B cell (primary cell): ENCODE data around the gene PLPPR1. TPM values are rescaled to one million over a fixed set of nuclear protein-coding genes. Genes with fewer than 3 reads are reported as not detected.

ENCODE experiments used
- ATAC-seq: fragments of 200-7000 bp; cut with Tn5 transposase; one replicate; pipeline ENCODE4 v1.10.0; 2021; ENCODE audit warnings: low read depth, mild to moderate bottlenecking, moderate number of reproducible peaks, moderate library complexity
- CTCF ChIA-PET: fragments of 350-600 bp; sonication (Branson Sonifier 250); formaldehyde crosslinking; loops from one replicate; lab custom pipeline; 2021; ENCODE audit warnings: antibody characterized with exemption, inconsistent platforms; lab: Charles Lee
- POLR2A ChIA-PET: fragments of 350-600 bp; sonication (Branson Sonifier 250); formaldehyde crosslinking; loops from one replicate; lab custom pipeline; 2021; ENCODE audit warnings: antibody characterized with exemption; lab: Charles Lee
- DNase-seq: peaks from one replicate; pipeline ENCODE4 v3.0.0; 2013
- H2AFZ ChIP-seq: 2 replicates; pipeline ENCODE4 v1.6.1; 2012; ENCODE audit warnings: mild to moderate bottlenecking, low read depth, low read length; ENCODE audit not compliant: insufficient read depth, poor library complexity, severe bottlenecking
- H3K27ac ChIP-seq, 2 donors: 1 replicate in 1 of 2; 2 replicates in 1 of 2; pipeline ENCODE4 v1.5.1; 2012 to 2013; ENCODE audit warnings: low read length in 2 of 2, mild to moderate bottlenecking in 2 of 2, moderate library complexity in 1 of 2
- H3K27me3 ChIP-seq, 4 experiments: fragments of 200-600 bp in 1 of 4; sonication (generic) in 1 of 4; replicated peaks in 1 of 4; 1 replicate in 2 of 4; 2 replicates in 2 of 4; pipeline versions ENCODE4 v1.6.1 to v1.7.0; 2013 to 2016; ENCODE audit warnings: low read length in 3 of 4, mild to moderate bottlenecking in 2 of 4, mixed read lengths in 1 of 4, moderate library complexity in 1 of 4; ENCODE audit not compliant: insufficient read depth in 4 of 4, control insufficient read depth in 3 of 4; ENCODE audit errors: control extremely low read depth in 1 of 4
- H3K36me3 ChIP-seq, 2 experiments: replicated peaks in 1 of 2; 1 replicate in 1 of 2; 2 replicates in 1 of 2; pipeline versions ENCODE4 v1.6.1 to v1.7.1; 2013; ENCODE audit warnings: low read length in 1 of 2; ENCODE audit not compliant: insufficient read depth in 2 of 2, control insufficient read depth in 1 of 2; ENCODE audit errors: control extremely low read depth in 1 of 2, extremely low read depth in 1 of 2
- H3K4me1 ChIP-seq, 2 donors: fragments of 200-600 bp in 1 of 2; sonication (generic) in 1 of 2; 1 replicate in 1 of 2; 2 replicates in 1 of 2; pipeline versions ENCODE4 v1.5.1 to v1.6.1; 2013 to 2017; ENCODE audit warnings: low read length in 2 of 2; ENCODE audit not compliant: control insufficient read depth in 2 of 2, insufficient read depth in 2 of 2
- H3K4me2 ChIP-seq: replicated peaks from 2 replicates; pipeline ENCODE3; 2012; ENCODE audit warnings: mild to moderate bottlenecking, low read depth, low read length; ENCODE audit not compliant: poor library complexity, severe bottlenecking
- H3K4me3 ChIP-seq, 5 experiments: fragments of 200-600 bp in 1 of 5; sonication (generic) in 1 of 5; 1 replicate in 3 of 5; 2 replicates in 2 of 5; pipeline versions ENCODE4 v1.5.1 to v1.7.0; 2011 to 2016; ENCODE audit warnings: low read length in 4 of 5, mild to moderate bottlenecking in 4 of 5, low read depth in 2 of 5, control low read depth in 1 of 5, moderate library complexity in 1 of 5; ENCODE audit not compliant: insufficient read depth in 1 of 5; ENCODE audit errors: control extremely low read depth in 1 of 5, extremely low read depth in 1 of 5
- H3K79me2 ChIP-seq: fragments of 200-600 bp; sonication (generic); one replicate; pipeline ENCODE4 v1.6.0; 2016; ENCODE audit warnings: low read length; ENCODE audit not compliant: control insufficient read depth, insufficient read depth
- H3K9ac ChIP-seq: fragments of 200-600 bp; sonication (generic); 2 replicates; pipeline ENCODE4 v1.6.1; 2017; ENCODE audit warnings: mild to moderate bottlenecking, low read length, moderate library complexity
- H3K9me3 ChIP-seq, 3 donors: one replicate each; pipeline versions ENCODE4 v1.6.1 to v1.7.1; 2013; ENCODE audit warnings: low read length in 2 of 3; ENCODE audit not compliant: control insufficient read depth in 2 of 3, insufficient read depth in 1 of 3; ENCODE audit errors: control extremely low read depth in 1 of 3
- H4K20me1 ChIP-seq: 2 replicates; pipeline ENCODE4 v1.6.0; 2012; ENCODE audit warnings: mild to moderate bottlenecking, low read length; ENCODE audit not compliant: insufficient read depth, control insufficient read depth, poor library complexity, severe bottlenecking
- H3K27ac Mint-ChIP-seq: one replicate; pipeline ENCODE4 v1.8.0; 2021; ENCODE audit warnings: mixed read lengths
- H3K27me3 Mint-ChIP-seq: one replicate; pipeline ENCODE4 v1.8.0; 2021; ENCODE audit warnings: mixed read lengths
- H3K4me1 Mint-ChIP-seq: one replicate; pipeline ENCODE4 v1.8.0; 2021; ENCODE audit warnings: mixed read lengths
- H3K4me3 Mint-ChIP-seq: one replicate; pipeline ENCODE4 v1.8.0; 2021; ENCODE audit warnings: mixed read lengths
- H3K9me3 Mint-ChIP-seq: one replicate; pipeline ENCODE4 v1.8.0; 2022; ENCODE audit warnings: mixed read lengths; ENCODE audit not compliant: insufficient read depth
- EZH2 ChIP-seq: IDR thresholded peaks from 2 replicates; pipeline ENCODE4 v1.6.1; 2012; ENCODE audit warnings: borderline replicate concordance, low read depth, mild to moderate bottlenecking, moderate library complexity, low read length; ENCODE audit not compliant: insufficient read depth, poor library complexity, severe bottlenecking
- WGBS: methylation state at CpG from one replicate; pipeline ENCODE4 v1.1.5; 2013; ENCODE audit warnings: missing lambda C conversion rate; ENCODE audit not compliant: insufficient coverage; 5-methylcytosine and 5-hydroxymethylcytosine counted together
- intact Hi-C: fragments of 100-400 bp; cut with micrococcal nuclease; formaldehyde crosslinking; loops from one replicate; pipeline ENCODE4 v1.10.0; 2022
- polyA plus RNA-seq: library from polyadenylated mRNA; depleted of rRNA; stranded (reverse); fragments of >200 nt; gene quantifications from 2 replicates; pipeline ENCODE4 v1.2.3, GENCODE V29; 2012
- total RNA-seq, 2 donors: library from RNA; stranded (reverse); fragments of 120-200 nt in 1 of 2; gene quantifications; 1 replicate in 1 of 2; 2 replicates in 1 of 2; pipeline versions ENCODE4 v1.2.3 to v1.2.4, GENCODE V29; 2013 to 2022
- TF ChIP-seq, protein P1 (sequence below): fragments of 200-600 bp; IDR thresholded peaks from one replicate; pipeline ENCODE4 v1.8.0; 2022; ENCODE audit warnings: antibody characterized with exemption, mild to moderate bottlenecking

The PLPPR1 gene
- total and polyA plus RNA-seq, 2 donors (not counting 1 experiment from before 2014, with no cell fraction given), result not detected

DNA sequence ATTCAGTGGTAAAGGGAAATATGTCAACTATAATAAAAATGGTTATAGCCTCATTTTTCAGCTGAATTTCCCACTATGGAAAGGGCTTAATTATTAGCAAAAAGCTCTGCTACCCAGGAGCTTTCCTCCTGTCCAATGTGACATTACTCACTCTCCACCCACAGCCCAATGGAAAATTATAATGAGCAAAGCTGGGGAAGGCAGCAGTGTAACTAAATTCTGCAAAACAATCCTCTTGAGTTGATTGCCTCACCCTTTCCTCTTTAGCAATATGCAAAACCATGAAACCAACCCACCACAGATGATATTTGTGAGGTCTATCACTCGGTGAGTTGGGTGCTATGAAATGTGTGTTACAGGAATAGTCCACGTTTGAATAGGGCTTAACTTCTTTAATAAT lies 14.0 kb upstream of the PLPPR1 start:
- POLR2A ChIA-PET, result no interaction called here
- TF ChIP-seq EZH2, result no peak
- TF ChIP-seq, protein P1, sequence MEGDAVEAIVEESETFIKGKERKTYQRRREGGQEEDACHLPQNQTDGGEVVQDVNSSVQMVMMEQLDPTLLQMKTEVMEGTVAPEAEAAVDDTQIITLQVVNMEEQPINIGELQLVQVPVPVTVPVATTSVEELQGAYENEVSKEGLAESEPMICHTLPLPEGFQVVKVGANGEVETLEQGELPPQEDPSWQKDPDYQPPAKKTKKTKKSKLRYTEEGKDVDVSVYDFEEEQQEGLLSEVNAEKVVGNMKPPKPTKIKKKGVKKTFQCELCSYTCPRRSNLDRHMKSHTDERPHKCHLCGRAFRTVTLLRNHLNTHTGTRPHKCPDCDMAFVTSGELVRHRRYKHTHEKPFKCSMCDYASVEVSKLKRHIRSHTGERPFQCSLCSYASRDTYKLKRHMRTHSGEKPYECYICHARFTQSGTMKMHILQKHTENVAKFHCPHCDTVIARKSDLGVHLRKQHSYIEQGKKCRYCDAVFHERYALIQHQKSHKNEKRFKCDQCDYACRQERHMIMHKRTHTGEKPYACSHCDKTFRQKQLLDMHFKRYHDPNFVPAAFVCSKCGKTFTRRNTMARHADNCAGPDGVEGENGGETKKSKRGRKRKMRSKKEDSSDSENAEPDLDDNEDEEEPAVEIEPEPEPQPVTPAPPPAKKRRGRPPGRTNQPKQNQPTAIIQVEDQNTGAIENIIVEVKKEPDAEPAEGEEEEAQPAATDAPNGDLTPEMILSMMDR, result no peak
- H3K27ac ChIP-seq, result no peak overlapping the region
- no peaks in the 10 kb centered on the region for H4K20me1 ChIP-seq
- no peak overlapping the region for H3K4me2 ChIP-seq
- no peaks in the 10 kb centered on the region for H3K79me2 ChIP-seq
- ATAC-seq, result no peak
- Mint-ChIP-seq H3K4me1 (no peaks in the 10 kb centered on the region), H3K27ac (no peak overlapping the region), H3K4me3 (no peak overlapping the region), H3K27me3 (no peaks in the 10 kb centered on the region), H3K9me3 (no peaks in the 10 kb centered on the region)
- CTCF ChIA-PET, result no interaction called here
- no peak overlapping the region for H3K4me3 ChIP-seq
- no peaks in the 10 kb centered on the region for H3K4me1 ChIP-seq
- H3K36me3 ChIP-seq, result no peaks in the 10 kb centered on the region
- no CpG with 5 or more reads among the region's 2 CpGs for WGBS
- no peak overlapping the region for H3K9ac ChIP-seq
- no peak for DNase-seq
- no peak overlapping the region for H2AFZ ChIP-seq
- H3K9me3 ChIP-seq, result no peaks in the 10 kb centered on the region
- H3K27me3 ChIP-seq, result no peaks in the 10 kb centered on the region
- intact Hi-C loops, result no loop called here

DNA sequence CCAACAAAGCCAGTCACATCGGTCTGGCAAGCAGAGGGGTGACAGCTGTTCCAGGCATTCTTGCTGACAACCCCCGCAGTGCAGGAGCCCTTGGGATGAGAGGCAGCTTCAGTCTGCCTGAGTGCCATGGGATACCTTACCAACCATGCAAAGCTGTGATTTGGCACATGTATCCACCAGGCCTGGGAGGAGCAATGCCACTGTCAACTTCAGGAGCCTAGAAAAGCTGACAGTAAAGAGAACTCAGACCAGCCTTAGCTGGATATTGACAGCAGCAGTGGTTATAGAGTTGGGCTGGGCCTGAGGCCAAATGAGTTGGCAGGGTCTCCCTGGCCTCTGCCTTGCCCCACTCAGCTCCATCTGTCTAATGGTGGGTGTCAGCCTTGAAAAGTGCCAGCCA lies 10.1 kb upstream of the PLPPR1 start:
- Histone ChIP-seq H2AFZ (no peak overlapping the region), H3K27me3 (no peaks in the 10 kb centered on the region), H3K9ac (no peak overlapping the region), H3K4me2 (no peak overlapping the region), H3K4me1 (no peaks in the 10 kb centered on the region), H3K79me2 (no peaks in the 10 kb centered on the region), H3K4me3 (no peak overlapping the region), H4K20me1 (no peaks in the 10 kb centered on the region), H3K27ac (no peak overlapping the region), H3K9me3 (no peaks in the 10 kb centered on the region), H3K36me3 (no peaks in the 10 kb centered on the region)
- TF ChIP-seq, protein P1, result no peak
- TF ChIP-seq EZH2, result no peak
- intact Hi-C loops, result no loop called here
- H3K4me1 Mint-ChIP-seq, result no peaks in the 10 kb centered on the region
- ATAC-seq, result no peak
- ChIA-PET POLR2A (no interaction called here), CTCF (no interaction called here)
- no peak for DNase-seq
- no peaks in the 10 kb centered on the region for H3K9me3 Mint-ChIP-seq
- H3K27me3 Mint-ChIP-seq, result peaks cover 1% of the 10 kb centered on the region
- H3K4me3 Mint-ChIP-seq, result no peak overlapping the region
- 73% methylated on average over 2 of the region's 2 CpGs for WGBS
- H3K27ac Mint-ChIP-seq, result no peak overlapping the region
